OCI-LY7 (cell line): Measurements from ENCODE around the gene MLPH. TPM values are rescaled to one million over a fixed set of nuclear protein-coding genes. Genes with fewer than 3 reads are reported as not detected.

ENCODE experiments used
- BruUV-seq: library from RNA; stranded (reverse); fragments of 400-500 nt; replicated peaks from 2 replicates; lab custom pipeline; 2021; lab: Mats Ljungman, UMichigan
- CTCF ChIA-PET: fragments of 300-600 bp; sonication (Branson Sonifier 250); formaldehyde crosslinking; loops from one replicate; lab custom pipeline; 2022; ENCODE audit warnings: antibody characterized with exemption; ENCODE audit not compliant: unreplicated experiment; lab: Charles Lee
- POLR2A ChIA-PET: fragments of 300-600 bp; sonication (Branson Sonifier 250); formaldehyde crosslinking; loops from one replicate; lab custom pipeline; 2022; ENCODE audit warnings: antibody characterized with exemption; lab: Charles Lee
- DNase-seq: peaks from one replicate; pipeline ENCODE4 v3.0.0-alpha.2; 2015; ENCODE audit warnings: low spot score
- H2AFZ ChIP-seq: fragments of 200-600 bp; sonication (generic), shearing (Covaris generic); 2 replicates; pipeline ENCODE4 v1.6.1; 2014; ENCODE audit warnings: mild to moderate bottlenecking, antibody characterized with exemption, low read length, moderate library complexity
- H3K27ac ChIP-seq: fragments of 200-600 bp; sonication (generic); 2 replicates; pipeline ENCODE4 v1.5.1; 2014; ENCODE audit warnings: mixed run types, low read depth, mild to moderate bottlenecking, moderate library complexity, low read length, inconsistent platforms; ENCODE audit not compliant: poor library complexity, severe bottlenecking
- H3K36me3 ChIP-seq: fragments of 200-600 bp; sonication (generic); 2 replicates; pipeline ENCODE4 v1.6.1; 2014; ENCODE audit warnings: mild to moderate bottlenecking, antibody characterized with exemption, low read length, moderate library complexity, mixed read lengths; ENCODE audit not compliant: insufficient read depth
- H3K4me1 ChIP-seq: fragments of 200-600 bp; sonication (generic); 2 replicates; pipeline ENCODE4 v1.5.1; 2014; ENCODE audit warnings: mild to moderate bottlenecking, low read length; ENCODE audit not compliant: insufficient read depth, poor library complexity, severe bottlenecking
- H3K4me2 ChIP-seq: fragments of 200-600 bp; sonication (generic); 2 replicates; pipeline ENCODE4 v1.6.1; 2014; ENCODE audit warnings: mild to moderate bottlenecking, low read length
- H3K4me3 ChIP-seq: fragments of 200-600 bp; sonication (generic); 2 replicates; pipeline ENCODE4 v1.5.1; 2014; ENCODE audit warnings: mild to moderate bottlenecking, low read depth, low read length; ENCODE audit not compliant: poor library complexity, severe bottlenecking
- H3K79me2 ChIP-seq: fragments of 200-600 bp; sonication (generic); 2 replicates; pipeline ENCODE4 v1.6.1; 2016; ENCODE audit warnings: low read depth, mild to moderate bottlenecking, low read length, moderate library complexity, mixed read lengths; ENCODE audit not compliant: insufficient read depth
- H3K9me2 ChIP-seq: fragments of 200-600 bp; sonication (generic); 2 replicates; pipeline ENCODE4 v1.6.1; 2016; ENCODE audit warnings: mild to moderate bottlenecking, low read length, mixed read lengths; ENCODE audit not compliant: insufficient read depth
- H3K9me3 ChIP-seq: fragments of 200-600 bp; sonication (generic); 2 replicates; pipeline ENCODE4 v1.6.1; 2014; ENCODE audit warnings: mild to moderate bottlenecking, mixed run types, low read length, mixed read lengths
- H4K20me1 ChIP-seq: fragments of 200-600 bp; sonication (generic); 2 replicates; pipeline ENCODE4 v1.6.1; 2014; ENCODE audit warnings: mild to moderate bottlenecking, antibody characterized with exemption, low read length, moderate library complexity, mixed read lengths; ENCODE audit not compliant: insufficient read depth
- EZH2phosphoT487 ChIP-seq: fragments of 200-600 bp; sonication (generic); IDR thresholded peaks from 2 replicates; pipeline ENCODE4 v1.6.1; 2018; ENCODE audit warnings: low read depth, borderline replicate concordance, mild to moderate bottlenecking, mixed run types, antibody characterized with exemption, low read length, moderate library complexity, mixed read lengths
- intact Hi-C: fragments of 100-400 bp; cut with micrococcal nuclease; formaldehyde crosslinking; loops from one replicate; pipeline ENCODE4 v1.10.0; 2022; ENCODE audit not compliant: unreplicated experiment
- total RNA-seq, 2 experiments: library from RNA; depleted of rRNA in 1 of 2; stranded (reverse); fragments of >200 nt in 1 of 2; shearing (Covaris generic) in 1 of 2; gene quantifications; 2 replicates each; pipeline ENCODE4 v1.2.3, GENCODE V29; 2014 to 2022
- TF ChIP-seq, protein P1 (sequence below): fragments of 200-600 bp; sonication (generic); conservative IDR thresholded peaks from 2 replicates; pipeline ENCODE4 v1.5.1; 2014; ENCODE audit warnings: mild to moderate bottlenecking, antibody characterized with exemption, low read length, moderate library complexity, mixed read lengths

MLPH gene
- total RNA-seq, 2 experiments from 2014 or later: not detected

GRCh38 chr2:237529452-237530402 lies 42.7 kb downstream of the MLPH start:
- peak overlapping the region; percentile 39 for H2AFZ ChIP-seq
- TF ChIP-seq EZH2phosphoT487: no peak
- TF ChIP-seq, protein P1, sequence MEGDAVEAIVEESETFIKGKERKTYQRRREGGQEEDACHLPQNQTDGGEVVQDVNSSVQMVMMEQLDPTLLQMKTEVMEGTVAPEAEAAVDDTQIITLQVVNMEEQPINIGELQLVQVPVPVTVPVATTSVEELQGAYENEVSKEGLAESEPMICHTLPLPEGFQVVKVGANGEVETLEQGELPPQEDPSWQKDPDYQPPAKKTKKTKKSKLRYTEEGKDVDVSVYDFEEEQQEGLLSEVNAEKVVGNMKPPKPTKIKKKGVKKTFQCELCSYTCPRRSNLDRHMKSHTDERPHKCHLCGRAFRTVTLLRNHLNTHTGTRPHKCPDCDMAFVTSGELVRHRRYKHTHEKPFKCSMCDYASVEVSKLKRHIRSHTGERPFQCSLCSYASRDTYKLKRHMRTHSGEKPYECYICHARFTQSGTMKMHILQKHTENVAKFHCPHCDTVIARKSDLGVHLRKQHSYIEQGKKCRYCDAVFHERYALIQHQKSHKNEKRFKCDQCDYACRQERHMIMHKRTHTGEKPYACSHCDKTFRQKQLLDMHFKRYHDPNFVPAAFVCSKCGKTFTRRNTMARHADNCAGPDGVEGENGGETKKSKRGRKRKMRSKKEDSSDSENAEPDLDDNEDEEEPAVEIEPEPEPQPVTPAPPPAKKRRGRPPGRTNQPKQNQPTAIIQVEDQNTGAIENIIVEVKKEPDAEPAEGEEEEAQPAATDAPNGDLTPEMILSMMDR: no peak
- H3K4me3 ChIP-seq: no peak overlapping the region
- H3K4me2 ChIP-seq: peak overlapping the region; percentile 27
- POLR2A ChIA-PET: interaction anchor here (0.6 kb wide), 1 partner anchor 41 kb away, joined by 4 read pairs; no protein-coding TSS in a partner anchor
- no peaks in the 10 kb centered on the region for H3K9me3 ChIP-seq
- H3K4me1 ChIP-seq: peaks cover 27% of the 10 kb centered on the region
- intact Hi-C loops: no loop called here
- H4K20me1 ChIP-seq: no peaks in the 10 kb centered on the region
- H3K9me2 ChIP-seq: no peaks in the 10 kb centered on the region
- CTCF ChIA-PET: no interaction called here
- no TSS peak for BruUV-seq
- H3K27ac ChIP-seq: peak overlapping the region; percentile 1
- no peaks in the 10 kb centered on the region for H3K79me2 ChIP-seq
- peak; percentile 66 for DNase-seq
- no peaks in the 10 kb centered on the region for H3K36me3 ChIP-seq

DNA sequence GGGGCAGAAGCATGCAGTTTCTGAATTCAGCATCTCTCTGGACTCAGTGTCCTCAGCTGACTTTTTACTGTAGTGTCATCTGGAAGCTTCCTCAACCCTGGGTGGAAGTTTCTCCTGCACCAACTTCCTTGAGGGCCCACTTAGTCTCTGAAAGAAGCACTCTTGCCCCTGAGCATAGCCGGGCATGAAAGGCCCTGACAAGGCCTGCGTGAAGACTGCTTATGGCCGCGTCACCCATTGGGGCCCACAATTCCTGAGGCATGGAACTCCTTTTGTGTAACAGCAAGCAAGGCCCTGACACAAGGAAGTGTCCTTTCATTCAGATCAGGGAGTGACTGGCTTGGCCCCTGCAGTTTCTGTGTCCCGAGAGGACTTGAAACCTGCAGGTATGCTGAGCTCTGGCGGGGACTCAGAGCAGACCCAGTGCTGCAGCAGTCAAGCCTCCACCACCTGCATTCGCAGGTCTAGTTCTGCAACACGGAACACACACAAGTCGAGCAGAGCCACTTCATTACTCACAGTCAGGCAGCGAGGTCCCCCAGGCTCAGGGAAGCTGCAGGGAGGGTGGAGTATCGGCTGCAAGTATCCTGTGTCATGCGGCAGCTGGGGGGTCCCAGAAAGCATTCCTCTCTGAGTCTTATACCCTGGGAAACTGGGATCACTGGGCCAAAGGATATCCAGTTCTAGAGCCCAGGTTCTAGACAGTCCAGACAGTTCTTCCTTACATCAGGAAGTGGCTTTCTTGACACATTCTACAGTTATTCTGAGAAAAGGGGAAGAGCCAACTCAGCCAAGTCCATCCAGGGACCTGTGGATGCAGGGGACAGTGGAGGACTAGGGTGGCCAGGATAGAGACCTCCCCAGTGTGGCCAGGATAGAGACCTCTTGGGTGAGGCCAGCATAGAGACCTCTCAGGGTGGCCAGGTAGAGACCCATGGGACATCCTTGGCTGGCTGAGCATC lies 43.7 kb downstream of the MLPH start:
- Histone ChIP-seq H3K79me2 (no peaks in the 10 kb centered on the region), H4K20me1 (no peaks in the 10 kb centered on the region), H3K27ac (no peak overlapping the region), H3K9me3 (no peaks in the 10 kb centered on the region), H3K9me2 (no peaks in the 10 kb centered on the region), H3K36me3 (no peaks in the 10 kb centered on the region), H3K4me3 (no peak overlapping the region), H3K4me2 (peak overlapping the region; percentile 27; the same call in 1 of the 2 replicates), H2AFZ (no peak overlapping the region), H3K4me1 (peaks cover 27% of the 10 kb centered on the region)
- no peak for TF ChIP-seq EZH2phosphoT487
- TF ChIP-seq, protein P1: no peak
- ChIA-PET POLR2A (interaction anchor here (0.6 kb wide), 1 partner anchor 83 kb away, joined by 4 read pairs; no protein-coding TSS in a partner anchor), CTCF (no interaction called here)
- no peak for DNase-seq
- intact Hi-C loops: no loop called here
- no TSS peak for BruUV-seq
